Measurements from ENCODE around the gene PARD3.
"Not testable (repeated sequence)": the region's sequence is repeated elsewhere in the genome, so short reads cannot be mapped to it uniquely, and the experiment has no call there.

Gene PARD3

DNA sequence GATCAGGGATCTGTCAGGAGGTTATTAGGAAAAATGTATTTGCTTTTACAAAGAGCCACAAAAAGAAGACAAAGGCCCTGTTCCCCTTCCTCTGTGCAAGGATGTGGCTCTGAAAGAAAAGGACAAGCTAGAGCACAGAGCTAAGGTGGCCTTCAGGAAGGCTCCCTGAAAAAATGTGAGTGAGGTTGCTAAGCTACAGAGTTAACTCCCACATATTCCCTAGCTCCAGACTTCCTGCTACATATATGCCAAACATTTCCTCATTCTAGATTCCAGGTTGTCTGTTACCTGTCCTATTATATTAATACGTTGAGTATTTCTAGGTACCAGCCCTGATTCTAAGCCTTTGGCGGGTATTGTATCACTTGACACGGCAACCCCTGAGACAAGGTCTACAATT is 369.0 kb downstream of the PARD3 start:
- no peak for DNase-seq

DNA sequence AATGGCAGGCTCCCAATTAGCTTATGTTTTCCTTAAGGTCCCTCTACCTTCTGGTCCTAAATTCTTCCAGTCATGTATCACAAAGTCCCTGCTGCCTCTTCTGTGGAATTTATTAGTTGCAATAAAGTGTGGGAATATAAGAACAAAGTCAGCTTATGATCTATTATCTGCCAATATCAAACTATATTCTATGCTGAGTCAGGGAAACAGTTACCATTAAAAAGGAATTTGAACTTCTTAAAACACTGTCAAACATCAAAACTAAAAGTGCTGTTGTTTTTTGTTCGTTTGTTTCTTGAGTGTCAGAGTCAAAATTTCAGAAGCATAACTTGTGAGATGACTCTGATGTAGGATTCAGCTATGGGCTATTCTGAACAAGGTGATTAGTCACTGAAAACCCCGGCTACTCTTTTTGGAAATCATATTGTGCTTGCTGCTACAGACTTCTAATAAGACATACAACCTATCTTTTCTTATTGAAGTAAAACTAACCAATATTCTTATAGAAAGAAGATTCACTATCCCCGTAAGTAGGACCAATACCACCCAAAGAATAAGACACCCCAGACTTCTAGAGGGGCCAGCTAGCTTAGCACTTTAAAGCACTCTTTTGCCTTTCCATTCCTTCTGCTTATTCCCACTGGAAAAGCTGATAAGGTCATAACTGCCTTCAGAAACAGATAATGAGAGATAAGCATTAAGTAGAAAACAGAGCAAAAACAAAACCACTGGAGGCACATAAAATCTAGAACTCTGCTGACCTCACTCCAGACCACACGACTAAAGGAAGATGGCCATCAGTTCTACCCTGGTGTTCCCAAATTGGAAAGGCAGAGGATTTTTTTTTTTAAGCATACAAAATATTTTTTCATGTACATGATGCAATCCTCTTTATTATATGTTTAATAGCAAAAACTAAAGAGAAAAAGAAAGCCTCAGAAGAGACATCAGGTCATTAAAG is 370.6 kb downstream of the PARD3 start:
- peak; percentile 5 for DNase-seq

DNA sequence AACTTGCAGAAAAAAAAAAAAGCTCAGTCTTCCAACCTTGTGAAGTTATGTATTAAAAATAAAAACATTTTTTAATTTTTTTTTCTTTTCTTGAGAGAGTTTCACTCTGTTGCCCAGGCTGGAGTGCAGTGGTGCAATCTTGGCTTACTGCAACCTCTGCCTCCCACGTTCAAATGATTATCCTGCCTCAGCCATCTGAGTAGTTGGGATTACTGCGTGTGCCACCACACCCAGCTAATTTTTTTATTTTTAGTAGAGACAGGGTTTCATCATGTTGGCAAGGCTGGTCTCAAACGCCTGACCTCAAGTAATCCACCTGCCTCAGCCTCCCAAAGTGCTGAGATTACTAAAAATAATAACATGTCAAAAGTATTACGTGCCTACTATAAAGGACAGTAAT is 375.7 kb downstream of the PARD3 start:
- not testable (repeated sequence) for DNase-seq

DNA sequence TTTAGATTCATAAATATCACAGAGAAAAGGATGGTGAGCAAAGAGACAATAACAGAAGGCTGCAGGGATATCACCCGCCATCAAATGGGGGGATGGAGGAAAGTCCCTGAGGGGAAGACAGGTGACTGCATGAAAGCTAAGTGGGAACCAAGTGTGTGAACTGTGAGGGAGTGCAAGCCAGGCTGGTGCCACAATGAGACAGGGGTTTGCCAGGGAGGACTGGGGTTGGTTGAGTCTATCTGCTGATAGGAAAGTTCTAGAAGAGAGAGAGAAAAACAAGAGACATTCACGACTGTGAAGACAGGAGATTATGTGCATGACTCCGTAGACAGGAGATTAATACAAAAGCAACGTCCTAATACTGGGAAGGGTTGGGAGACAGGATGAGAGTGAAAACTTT is 376.4 kb downstream of the PARD3 start:
- DNase-seq, result no peak

DNA sequence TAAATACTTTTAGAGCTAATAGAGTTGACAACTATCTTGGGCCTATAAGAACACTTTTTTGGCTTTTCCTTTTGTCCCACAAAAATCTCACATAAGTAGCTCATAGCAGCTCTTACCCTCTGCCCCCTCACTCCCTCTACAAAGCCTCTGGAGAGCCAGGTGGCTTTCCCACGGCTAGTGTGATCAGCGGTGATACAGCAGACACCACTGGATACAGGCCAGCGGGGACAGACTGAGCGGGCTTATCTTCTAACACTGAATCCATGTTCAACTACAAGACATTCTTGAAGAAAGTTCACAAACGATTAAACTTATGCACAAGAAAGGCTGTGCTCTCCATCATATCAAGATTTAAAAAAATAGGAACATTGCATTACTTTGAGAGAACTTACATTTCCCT is 377.2 kb downstream of the PARD3 start:
- DNase-seq, result no peak

DNA sequence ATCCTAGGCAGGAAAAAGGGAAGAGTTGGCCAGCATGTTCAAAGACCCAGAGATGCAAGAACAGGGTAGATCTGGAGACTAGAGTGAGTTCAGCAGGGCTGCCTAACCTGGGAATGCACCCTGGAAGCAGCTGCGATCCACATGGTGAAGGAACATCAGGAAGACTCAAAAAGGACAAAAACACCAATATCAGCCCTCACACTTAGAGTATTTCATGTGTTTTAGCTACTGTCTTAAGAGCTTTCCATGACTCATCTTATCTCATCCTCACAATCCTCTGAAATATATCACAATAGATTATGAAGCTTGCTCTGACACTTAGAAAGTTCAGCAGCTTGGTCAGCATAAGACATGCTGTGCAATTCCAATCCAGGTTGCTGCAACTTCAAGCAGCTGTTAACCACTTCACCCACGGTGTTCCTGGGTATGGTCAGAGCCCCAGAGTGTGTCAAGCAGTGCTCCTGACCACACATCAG is 380.9 kb downstream of the PARD3 start:
- DNase-seq, result peak; percentile 78

DNA sequence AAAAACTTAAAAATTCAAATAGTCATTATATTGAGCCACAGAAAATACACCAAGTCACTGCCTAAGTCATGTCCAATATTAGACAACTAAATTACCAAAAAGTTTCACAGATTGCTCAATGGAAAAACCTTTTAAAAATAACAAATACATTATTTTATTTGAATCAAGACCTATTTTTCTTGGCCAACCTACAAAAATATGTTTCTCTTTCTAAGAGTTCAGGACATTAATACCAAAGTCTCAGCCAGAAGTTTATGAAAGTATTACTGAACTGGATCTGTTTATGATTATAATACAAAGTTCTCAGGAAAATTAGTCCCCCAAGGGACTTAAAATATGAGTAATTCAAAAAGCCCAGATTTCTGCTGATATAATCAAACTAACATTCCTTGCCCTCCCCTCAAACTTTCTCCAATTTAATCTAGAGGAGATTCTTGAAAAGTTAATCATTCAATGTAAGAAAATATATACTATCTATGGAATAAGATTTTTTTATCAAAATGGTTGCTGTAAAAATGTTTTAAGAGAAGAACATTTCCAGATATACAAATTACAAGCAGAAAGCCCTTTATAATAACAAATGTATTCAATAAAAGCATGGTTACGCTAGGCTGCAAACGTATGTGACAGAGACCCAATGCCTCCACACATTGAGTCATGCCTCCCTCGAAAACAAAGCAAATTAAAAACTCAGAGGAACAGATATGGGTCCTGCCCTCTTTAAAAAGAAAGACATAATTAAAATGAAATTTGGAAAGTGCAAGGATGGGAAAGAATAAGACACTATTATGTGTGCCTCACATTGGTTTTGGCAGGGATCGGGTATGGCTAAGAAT is 381.6 kb downstream of the PARD3 start:
- peak; percentile 86 for DNase-seq

DNA sequence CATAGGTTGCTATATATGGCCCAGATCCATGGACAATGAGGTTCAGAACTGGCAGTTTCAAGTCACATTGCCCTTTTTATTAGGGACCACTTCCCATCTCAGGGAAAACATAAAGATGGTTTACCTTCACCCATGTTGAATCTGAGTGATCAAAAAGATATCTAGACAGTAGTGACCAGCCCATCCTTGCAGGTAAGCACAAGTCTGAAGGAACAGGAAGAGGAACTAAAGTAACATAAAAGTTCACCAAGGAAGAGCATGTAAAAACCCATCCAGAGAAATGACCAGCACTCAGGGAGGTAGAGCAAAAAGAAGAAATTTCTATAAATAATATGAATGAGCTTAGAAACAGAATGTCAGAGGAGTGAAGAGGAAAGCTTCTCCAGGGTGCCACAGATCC is 382.5 kb downstream of the PARD3 start:
- no peak for DNase-seq

DNA sequence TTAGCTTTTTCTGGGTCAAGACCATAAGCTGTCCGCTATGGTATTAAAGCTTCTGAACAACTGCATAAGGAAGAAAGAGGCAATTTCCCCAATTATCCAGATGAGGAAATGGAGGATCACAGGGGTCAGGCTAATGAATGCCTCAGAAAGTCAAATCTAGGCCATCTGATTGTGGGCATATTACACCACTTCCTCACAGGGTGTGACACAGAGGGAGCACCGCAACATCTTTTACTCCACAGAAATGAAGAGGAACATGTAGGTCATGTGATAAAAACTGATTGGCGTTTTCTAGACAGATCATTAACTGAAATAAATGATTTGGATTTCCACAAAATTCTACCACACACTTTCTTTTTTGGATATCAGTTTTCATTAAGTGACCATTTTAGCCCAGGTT is 384.4 kb downstream of the PARD3 start:
- DNase-seq, result no peak

DNA sequence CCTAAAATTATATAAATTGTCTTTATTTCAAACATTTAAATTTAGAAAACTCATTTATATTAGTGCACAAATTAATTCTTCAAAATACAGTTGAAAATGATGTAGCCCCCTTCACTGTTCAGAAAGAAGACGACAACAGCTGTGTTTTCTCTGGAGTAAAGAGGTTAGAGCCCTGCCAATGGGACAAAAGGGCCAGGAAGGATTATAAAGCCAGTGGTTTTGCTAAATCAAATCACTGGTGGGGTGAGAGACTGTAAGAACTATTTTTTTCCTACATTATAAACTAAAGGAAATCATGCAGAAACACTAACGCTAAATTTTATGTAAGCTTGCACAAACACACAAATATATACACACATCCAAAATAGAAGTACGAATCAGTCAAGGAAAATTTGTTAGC is 386.6 kb downstream of the PARD3 start:
- DNase-seq, result no peak

DNA sequence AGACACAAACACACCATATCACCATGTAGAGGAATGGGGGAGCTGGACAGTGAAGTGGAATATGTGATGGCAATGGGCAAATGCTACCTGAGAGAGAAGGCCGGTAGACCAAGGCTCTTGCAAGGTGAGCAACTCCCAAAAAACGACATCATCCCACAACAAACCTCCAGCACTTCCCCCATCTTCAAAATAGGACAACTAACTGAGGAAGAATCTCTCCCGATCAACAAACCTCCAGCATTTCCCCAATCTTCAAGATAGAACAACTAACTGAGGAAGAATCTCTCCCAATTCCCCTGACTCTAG is 387.2 kb downstream of the PARD3 start:
- DNase-seq, result no peak

DNA sequence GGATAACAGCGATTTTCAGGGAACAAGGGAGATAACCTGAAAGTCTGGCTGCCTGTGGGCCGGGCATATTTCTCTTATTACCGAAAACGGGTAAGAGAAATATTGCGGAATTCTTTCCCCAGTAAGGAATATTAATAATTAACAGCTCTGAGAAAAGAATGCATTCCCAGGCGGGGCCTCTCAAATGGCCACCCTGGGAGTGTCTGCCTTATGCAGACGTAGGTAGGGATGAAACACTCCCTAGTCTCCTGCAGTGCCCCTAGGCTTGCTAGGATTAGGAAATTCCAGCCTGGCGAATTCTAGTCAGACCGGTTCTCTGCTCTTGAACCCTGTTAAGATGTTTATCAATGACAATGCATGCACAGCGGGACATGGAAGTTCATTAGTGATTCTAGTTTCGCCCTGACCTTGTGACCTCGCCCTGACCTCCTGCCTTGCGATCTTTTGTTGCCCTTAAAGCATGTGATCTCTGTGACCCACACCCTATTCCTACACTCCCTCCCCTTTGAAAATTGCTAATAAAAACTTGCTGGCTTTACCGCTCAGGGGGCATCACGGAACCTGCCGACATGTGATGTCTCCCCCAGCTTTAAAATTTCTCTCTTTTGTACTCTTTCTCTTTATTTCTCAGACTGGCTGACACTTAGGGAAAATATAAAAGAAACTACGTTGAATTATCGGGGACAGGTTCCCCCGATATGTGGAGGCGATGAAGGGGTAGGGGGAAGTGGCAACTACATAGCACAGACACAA is 387.8 kb downstream of the PARD3 start:
- DNase-seq, result not testable (repeated sequence)

DNA sequence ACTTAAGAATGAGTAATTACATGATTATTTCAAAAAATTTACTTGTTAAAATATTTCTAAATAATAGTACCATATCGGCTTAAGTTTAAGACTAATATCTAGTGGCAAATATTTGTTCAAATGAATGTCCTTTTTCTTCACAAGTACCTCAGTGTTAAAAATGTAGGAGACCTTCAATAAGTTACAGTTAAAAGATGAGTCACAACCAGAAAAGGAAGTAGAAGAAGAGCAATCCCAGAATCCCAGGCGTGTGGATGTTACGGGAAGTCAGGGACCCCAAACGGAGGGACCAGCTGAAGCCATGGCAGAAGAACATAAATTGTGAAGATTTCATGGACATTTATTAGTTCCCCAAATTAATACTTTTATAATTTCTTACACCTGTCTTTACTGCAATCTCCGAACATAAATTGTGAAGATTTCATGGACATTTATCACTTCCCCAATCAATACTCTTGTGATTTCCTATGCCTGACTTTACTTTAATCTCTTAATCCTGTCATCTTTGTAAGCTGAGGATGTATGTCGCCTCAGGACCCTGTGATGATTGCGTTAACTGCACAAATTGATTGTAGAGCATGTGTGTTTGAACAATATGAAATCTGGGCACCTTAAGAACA is 388.4 kb downstream of the PARD3 start:
- not testable (repeated sequence) for DNase-seq

DNA sequence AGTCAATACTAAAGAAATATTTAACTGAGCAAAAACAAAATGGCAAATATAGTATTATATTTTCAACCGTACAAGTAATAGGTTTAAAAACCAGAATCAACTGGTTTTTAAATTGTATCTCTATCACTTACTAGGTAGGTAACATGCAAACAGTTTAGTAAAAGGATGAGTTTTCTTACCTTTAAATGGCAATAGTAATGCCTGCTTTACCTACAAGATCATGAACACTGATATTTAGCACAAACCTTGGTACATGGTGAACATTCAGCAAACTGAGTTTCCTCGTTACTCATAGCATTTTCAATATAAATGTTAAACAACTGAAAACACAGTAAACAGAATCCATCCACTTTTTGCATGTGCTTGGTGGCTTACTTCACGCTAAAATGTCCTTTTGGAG is 389.1 kb downstream of the PARD3 start:
- DNase-seq, result no peak

DNA sequence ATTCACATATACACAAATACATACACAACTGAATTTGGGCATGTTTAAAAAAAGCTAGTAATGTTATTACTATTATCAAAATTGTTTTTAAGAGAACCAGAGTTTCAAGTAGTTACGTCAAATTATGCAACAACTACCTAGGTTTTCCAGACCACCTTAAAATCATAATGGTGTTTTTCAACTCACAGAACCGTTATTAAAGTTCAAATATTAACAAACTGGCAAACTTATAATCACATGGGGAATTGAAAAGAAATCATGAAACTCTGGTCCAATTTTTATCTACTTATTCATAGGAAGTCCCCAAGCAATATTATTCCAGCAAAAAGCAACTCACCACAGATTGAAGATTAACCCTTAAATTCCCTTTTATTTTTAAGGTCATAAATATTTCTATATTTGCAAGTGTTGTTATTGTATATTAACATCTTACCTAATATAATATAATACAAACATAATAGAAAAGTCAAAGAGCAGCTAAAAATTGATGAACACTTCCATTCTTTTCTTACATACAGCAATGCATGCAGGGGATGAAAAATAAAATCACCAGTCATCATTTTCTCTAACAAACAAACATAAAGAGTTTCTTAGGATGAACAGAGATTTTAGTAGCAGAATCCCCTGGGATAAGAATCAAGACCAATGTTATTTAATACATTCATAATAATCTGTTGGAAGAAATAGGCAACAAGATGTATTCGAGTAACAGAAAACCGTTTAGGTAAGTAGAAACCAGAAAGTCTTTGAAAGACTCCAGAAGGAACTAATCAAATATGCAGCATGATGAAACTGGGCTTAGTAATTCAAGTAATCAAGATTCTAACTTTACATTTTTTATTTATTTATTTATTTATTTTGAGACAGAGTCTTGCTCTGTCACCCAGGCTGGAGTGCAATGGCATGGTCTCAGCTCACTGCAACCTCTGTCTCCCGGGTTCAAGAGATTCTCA is 391.1 kb downstream of the PARD3 start:
- peak; percentile 9 for DNase-seq

DNA sequence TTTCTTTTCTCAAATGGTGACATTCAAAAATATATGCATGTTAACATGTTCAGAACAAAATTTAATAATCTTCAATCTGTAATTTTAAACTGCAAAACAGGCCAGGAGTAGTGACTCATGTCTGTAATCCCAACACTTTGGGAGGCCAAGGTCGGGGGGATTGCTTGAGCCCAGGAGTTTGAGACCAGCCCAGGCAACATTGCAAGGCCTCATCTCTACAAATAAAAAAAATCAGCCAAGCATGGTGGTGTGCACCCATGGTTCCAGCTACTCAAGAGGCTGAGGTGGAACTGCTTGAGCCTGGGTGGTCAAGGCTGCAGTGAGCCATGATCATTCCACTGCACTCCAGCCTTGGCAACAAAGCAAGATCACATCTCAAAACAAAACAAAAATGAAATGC is 394.3 kb downstream of the PARD3 start:
- no peak for DNase-seq

DNA sequence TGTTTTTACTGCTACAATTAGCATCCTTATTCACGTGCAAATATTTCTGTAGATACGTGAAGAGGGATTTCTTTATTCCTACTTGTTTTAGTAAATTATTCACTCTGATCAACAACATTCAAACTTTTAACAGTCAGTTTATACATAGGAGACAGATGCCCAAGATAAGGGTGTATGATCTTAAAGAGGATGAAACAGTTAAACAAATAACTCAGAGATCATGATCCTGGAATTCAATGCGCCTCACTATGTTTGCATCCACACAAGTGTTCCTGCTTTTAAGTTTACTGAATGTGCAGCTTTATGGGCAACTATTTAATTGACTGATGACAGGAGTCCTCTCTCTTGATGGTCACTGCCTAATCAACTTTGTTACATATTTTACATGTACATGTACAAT is 394.8 kb downstream of the PARD3 start:
- DNase-seq, result no peak

DNA sequence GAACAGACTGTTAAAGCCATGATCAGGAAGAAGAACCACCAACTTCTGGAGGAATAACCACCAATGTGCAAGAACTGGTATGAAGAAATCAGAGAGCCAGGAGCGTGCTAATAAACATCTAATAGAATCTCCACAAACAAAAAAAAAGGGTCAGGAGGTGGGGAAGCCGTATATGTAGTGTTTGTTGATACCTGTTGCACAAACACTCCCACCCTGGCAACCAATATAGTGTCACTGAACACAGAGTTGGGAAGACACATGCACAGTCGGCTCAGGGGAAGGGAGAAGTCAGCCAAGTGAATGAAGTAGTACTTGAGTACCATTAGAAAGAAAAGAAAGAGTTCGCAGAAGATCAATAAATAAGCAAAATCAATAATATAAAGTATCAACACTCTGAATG is 400.1 kb downstream of the PARD3 start:
- no peak for DNase-seq

DNA sequence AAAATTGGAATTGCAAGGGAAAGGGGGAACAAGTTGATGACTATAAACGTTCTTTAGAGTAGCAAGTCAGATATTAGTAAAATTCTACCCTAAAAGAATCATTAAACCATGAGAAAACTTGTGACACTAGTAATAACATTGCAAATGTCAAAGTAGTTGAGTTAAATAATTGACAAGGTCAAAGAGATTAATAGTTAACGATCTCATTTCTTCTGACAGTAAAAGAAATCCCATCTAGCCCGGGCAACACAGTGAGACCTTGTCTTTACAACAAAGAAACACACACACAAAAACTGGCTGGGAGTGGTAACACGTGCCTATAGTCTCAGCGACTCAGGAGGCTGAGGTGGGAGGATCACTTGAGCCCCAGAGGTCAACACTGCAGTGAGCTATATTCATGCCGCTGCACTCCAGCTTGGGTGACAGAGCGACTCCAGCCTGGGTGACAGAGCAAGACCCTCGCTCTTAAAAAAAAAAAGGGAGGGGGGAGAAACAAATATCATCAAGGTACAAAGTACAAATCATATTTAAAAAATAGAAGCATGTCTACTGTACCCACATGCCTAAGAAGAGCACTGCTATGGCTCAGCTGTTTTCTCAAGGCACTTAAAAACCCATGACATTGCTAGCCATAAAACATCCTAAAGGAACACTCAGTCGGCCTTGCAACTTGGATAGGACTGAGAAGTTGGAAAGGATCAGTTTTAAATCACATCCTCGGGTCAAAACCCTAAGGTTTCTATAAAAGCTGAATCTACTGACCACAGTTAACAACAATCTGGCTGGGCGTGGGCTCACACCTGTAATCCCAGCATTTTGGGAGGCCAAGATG is 401.1 kb downstream of the PARD3 start:
- no peak for DNase-seq

DNA sequence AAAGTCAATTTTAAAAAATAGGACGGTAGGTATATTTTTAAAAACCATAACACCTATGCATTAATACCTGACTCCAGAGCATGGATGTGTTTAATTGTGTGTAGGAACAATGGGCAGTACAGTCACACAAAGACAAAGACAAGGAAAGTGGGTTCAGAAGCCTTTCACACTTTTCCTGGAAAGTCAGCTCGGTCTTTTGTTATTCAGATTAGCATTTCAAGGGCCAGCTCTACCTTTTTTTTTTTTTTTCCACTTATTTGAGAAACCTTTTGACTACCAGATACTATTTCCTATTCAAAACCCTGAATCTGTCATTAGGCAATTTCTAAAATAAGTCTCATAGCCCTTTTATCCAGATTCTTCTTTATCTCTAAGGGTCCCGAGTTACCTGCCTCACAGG is 401.9 kb downstream of the PARD3 start:
- no peak for DNase-seq

Measured in fibroblast of skin of abdomen (primary cell).